GM21360 (cell line): ENCODE data around the gene ANO5.
"Not testable (repeated sequence)": the region's sequence is repeated elsewhere in the genome, so short reads cannot be mapped to it uniquely, and the experiment has no call there.

Experiments used
- ATAC-seq: cut with Tn5 transposase; IDR thresholded peaks from one replicate; pipeline ENCODE4 v1.9.1; 2021; ENCODE audit warnings: mild to moderate bottlenecking, moderate library complexity; ENCODE audit not compliant: unreplicated experiment

ANO5 gene

DNA sequence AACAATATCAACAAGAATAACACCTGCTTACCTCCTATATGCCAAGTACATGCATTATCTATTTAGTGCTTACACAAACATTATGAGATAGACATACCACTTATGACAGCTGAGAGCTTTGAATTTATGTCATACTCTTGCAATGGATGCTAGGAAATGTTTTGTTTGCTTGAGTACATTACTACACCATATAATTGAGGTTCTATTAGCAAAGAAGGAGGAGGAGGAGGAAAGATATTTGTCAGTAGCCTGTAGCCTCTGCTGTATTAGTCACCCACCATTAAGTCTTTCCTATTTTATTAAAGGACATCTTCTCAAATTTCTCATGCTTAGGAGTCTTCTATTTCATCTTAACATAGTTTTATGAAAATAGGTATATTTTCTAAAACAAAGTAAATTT, 6.4 kb downstream of the ANO5 start:
- no peak for ATAC-seq

GRCh38 chr11:22203281-22203680, 10.4 kb downstream of the ANO5 start:
- peak; percentile 61 for ATAC-seq

DNA sequence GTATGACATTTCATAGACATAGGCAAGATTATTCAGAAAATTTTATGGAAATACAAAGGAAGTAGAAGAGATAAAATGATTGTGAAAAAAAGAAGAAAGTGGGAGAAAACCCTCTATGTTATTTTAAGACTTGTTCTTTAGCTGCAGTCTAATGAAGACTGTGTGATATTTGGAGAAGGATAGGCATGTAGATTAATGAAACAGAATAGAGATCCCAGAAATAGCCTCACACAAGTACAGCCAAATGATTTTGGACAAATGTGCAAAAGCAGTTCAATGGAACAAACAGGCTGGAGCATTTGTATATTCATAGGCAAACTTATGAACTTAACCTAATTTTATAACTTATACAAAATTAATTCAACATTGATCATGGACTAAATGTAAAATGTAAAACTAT, 14.3 kb downstream of the ANO5 start:
- no peak for ATAC-seq

DNA sequence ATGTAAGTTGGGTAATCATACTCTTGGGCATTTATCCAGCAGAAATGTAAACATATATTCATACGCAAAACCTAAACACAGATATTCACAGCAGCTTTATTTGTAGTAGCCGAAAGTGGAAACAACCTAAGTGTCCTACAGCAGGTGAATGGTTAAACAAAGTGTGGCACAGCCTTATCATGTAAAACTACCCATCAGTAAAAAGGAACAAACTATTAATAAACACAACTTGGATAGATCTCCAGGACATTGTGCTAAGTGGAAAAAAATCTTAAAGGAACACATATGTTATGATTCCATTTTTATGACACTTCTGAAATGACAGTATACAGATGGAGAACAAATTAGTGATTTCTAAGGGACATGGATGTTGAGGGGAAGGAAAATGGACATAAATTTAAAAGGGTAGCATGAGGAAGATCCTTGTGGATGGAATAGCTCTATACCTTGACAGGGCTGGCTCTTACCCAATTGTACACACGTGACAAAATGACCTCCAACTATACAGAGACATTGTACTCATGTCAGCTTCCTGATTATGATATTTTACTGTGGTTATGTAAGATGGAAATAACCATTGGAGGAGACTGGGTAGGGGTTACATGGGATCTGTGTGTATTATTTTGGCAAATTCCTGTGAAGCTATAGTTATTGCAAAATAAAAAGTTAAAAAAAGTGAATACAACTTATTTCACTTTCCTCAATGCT, 15.4 kb downstream of the ANO5 start:
- no peak for ATAC-seq

- no peak for ATAC-seq
Observed at GRCh38 chr11:22216940-22217339, 24.1 kb downstream of the ANO5 start.

DNA sequence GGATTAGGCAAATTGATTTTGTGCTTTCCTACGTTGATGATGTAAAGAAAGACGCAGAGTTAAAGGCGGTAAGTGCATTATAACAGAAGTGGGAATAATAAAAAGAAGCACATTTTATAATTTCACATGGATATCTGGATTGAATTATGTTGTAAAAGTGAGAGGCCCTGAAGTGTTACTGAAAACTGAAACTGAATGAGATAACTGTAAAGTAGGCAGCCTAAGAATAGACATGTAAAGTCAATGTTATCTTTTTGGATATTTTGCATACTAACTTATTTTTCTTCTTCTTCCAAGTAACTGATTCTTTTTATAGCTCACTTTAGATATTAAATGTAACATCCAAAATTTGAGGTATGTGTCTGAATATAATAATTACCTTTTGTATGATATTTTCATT, 28.3 kb downstream of the ANO5 start:
- no peak for ATAC-seq

GRCh38 chr11:22225190-22225589, 32.3 kb downstream of the ANO5 start:
- no peak for ATAC-seq

- no peak for ATAC-seq
Observed at GRCh38 chr11:22234743-22235142, 41.9 kb downstream of the ANO5 start.

- peak; percentile 99 for ATAC-seq
Observed at GRCh38 chr11:22244986-22245592, 52.2 kb downstream of the ANO5 start.

DNA sequence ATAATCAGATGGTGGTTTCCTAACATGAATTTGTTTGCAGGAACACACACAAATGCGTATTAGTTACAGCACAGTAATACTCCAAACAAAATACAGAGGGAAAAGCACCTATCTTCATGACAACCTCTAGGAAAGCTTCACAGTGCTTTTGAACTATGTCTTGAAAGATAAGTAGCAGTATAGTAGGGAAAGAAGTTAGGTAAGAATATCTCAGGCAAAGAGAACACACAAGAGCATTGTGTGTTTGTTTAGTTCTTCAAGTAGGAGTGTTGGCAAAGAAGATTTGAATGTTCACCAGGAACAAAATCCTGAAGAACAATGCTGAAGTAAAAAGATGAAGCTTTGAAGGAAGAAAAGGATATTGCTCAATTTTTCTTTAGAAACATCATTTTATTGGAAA, 54.1 kb downstream of the ANO5 start:
- no peak for ATAC-seq

DNA sequence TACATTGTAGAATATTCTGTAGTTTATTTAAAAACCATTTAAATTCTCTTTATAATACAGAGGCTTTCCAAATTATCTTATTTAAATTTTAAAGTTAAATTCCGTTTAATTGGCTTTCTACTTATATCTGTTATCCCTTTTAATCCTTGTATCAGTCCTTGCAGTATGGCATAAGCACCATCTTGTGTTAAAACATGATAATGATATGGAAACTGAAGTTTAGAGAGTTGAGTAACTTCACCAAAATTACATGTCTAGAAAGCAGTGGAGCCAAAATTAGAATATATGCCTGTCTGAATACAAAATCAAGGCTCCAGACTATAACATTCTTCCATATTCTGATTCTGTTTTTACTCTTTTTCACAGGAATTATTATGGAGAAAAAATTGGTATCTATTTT, 57.0 kb downstream of the ANO5 start:
- ATAC-seq = no peak

GRCh38 chr11:22256876-22257275, 64.0 kb downstream of the ANO5 start:
- ATAC-seq = no peak

DNA sequence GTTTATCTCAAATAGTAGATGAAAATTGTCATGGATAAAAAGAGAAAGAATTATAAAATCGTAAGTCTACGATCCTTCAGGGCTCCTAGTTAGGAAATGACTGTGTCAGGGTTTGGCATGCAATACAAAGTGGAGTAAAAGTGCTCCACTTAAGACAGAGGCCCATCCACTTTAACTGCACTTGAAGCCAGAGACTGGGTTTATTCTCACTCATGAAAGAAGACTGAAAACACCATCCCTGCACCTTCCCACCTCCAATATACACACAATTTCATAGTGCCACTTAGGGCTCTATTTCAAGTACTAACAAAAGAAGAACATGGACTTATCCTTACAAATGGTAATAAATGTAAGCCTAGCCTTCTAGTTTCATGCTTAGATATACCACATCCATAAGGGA, 70.7 kb downstream of the ANO5 start:
- ATAC-seq = no peak

DNA sequence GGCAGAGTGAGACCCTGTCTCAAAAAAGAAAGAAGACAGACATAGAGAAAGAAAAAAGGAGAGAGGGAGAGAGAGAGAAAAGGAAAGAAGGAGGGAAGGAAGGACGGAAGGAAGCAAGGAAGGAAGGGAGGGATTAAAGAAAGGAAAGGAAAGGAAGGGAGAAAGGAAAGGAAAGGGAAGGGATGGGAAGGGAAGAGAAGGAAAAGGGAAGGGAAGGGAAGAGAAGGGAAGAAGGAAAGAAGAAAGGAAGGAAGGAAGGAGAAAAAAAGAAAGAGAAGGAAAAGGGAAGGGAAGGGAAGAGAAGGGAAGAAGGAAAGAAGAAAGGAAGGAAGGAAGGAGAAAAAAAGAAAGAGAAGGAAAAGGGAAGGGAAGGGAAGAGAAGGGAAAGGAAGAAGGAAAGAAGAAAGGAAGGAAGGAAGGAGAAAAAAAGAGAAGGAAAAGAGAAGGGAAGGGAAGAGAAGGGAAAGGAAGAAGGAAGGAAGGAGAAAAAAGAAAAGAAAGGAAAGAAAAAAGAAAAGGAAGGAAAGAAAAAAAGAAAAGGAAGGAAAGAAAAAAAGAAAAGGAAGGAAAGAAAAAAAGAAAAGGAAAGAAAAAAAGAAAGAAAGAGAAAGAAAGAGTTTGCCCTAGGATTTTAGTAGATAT, 76.2 kb downstream of the ANO5 start:
- not testable (repeated sequence) for ATAC-seq

GRCh38 chr11:22273781-22274180, 80.9 kb downstream of the ANO5 start:
- no peak for ATAC-seq

- ATAC-seq = no peak
Observed at GRCh38 chr11:22275600-22275999, 82.7 kb downstream of the ANO5 start.

GRCh38 chr11:22276535-22276934, 83.7 kb downstream of the ANO5 start:
- no peak for ATAC-seq

- ATAC-seq = not testable (repeated sequence)
Observed at GRCh38 chr11:22284991-22285390, 92.1 kb downstream of the ANO5 start.

- no peak for ATAC-seq
Observed at GRCh38 chr11:22302368-22302767, 109.5 kb downstream of the ANO5 start.

DNA sequence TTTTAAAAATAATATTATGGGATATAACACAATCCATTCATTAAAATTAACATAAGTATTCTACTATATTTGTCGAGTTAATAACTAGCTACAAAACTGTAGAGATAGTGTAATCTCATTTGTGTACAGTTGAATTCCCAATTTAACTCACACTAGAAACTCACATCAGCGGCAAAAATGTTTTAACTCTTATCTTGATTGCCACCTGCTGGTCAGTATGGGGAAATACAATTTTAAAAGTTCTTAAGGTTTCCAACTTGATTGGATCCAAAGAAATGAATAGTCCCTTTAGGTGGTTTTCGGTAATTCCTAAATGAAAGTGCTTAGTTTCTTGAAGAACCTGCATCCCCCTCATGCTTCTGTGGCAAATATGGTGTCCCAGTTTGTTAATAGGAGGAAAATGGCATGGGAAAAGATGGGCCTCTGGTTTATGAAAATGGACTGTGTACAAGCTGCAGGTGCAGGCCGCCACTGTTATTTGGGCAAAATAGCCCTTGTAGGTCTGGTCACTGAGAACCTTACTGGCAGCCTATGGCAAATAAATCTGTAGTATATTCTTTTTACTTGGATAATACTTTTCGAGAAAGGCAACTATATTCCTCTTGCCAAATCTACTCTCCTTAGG, 111.6 kb downstream of the ANO5 start:
- no peak for ATAC-seq

DNA sequence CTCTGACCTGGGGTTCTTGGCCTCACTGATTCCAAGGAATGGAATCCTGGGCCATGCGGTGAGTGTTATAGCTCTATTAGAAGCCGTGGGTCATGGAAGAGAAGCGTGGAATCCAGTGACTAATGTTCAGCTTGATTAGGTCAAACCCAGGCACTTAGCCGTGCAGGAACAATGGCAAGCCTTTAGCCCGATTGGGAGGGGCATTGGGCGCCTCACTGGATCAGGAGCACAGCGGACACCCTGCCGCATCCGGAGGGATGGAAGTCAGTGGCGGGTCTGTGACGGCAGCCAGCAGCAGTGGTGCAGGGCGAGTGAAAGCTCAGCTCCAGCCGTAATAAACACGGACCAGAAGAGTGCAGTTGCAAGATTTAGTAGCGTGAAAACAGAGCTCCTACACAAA, 124.8 kb downstream of the ANO5 start:
- ATAC-seq = no peak

DNA sequence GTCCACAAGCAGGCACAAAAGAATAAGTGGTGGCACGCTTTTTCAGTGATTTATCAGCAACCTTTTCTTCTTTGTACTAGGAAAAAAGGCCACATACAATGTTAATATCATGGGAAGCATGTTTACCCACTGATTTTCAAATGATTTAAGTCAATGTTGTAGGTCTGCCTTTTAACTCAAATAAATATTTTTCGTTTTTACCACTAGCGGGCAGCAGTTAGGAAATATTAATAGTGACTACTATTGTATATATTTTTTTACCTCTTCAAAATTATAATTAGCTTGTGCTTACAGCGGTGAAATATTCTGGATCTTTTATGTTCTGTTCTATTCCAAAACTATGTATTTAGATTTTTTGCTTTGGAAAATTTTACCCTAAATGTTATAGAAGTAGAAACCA, 138.9 kb downstream of the ANO5 start:
- ATAC-seq = no peak
